H1 (cell line): ENCODE results near the gene BMERB1. TPM values are rescaled to one million over a fixed set of nuclear protein-coding genes. Genes with fewer than 3 reads are reported as not detected.

Experiments
- CTCF ChIA-PET: fragments of 300-600 bp; sonication (Branson Sonifier 250); formaldehyde crosslinking; loops from one replicate; lab custom pipeline; 2021; ENCODE audit not compliant: partially characterized antibody; lab: Charles Lee
- POLR2A ChIA-PET: fragments of 300-600 bp; sonication (Branson Sonifier 250); formaldehyde crosslinking; loops from one replicate; lab custom pipeline; 2021; ENCODE audit warnings: inconsistent platforms; ENCODE audit not compliant: partially characterized antibody; lab: Charles Lee
- DNase-seq, 2 experiments: peaks; one replicate each; pipeline versions ENCODE4 v3.0.0 to v3.0.0-alpha.2; 2010 to 2022; ENCODE audit warnings: low spot score in 2 of 2, low read depth in 1 of 2, mixed read lengths in 1 of 2
- FAIRE-seq: peaks from 2 replicates; lab custom pipeline; 2011; peaks lifted over from hg19 to GRCh38; lab: Jason Lieb, UNC
- H2AFZ ChIP-seq: 2 replicates; pipeline ENCODE4 v1.8.1; 2012; ENCODE audit warnings: low read length, inconsistent platforms
- H2AK5ac ChIP-seq: 2 replicates; pipeline ENCODE4 v1.6.1; 2013; ENCODE audit warnings: low read depth, low read length
- H2BK120ac ChIP-seq: replicated peaks from 2 replicates; pipeline ENCODE3; 2013; ENCODE audit warnings: low read depth, low read length, inconsistent platforms
- H2BK12ac ChIP-seq: 2 replicates; pipeline ENCODE4 v1.6.1; 2013; ENCODE audit warnings: low read depth, low read length
- H2BK15ac ChIP-seq: 2 replicates; pipeline ENCODE4 v1.6.1; 2013; ENCODE audit warnings: low read length
- H2BK20ac ChIP-seq: 2 replicates; pipeline ENCODE4 v1.6.1; 2013; ENCODE audit warnings: low read length
- H2BK5ac ChIP-seq: 2 replicates; pipeline ENCODE4 v1.6.1; 2013; ENCODE audit warnings: low read depth, low read length
- H3K14ac ChIP-seq: 2 replicates; pipeline ENCODE4 v1.6.1; 2013; ENCODE audit warnings: inconsistent platforms; ENCODE audit not compliant: insufficient read length
- H3K18ac ChIP-seq: 2 replicates; pipeline ENCODE4 v1.6.1; 2013; ENCODE audit warnings: low read length; ENCODE audit errors: extremely low read depth
- H3K23ac ChIP-seq: 2 replicates; pipeline ENCODE4 v1.6.1; 2013; ENCODE audit warnings: inconsistent platforms; ENCODE audit not compliant: insufficient read length
- H3K23me2 ChIP-seq: 2 replicates; pipeline ENCODE4 v1.6.1; 2013; ENCODE audit warnings: low read depth, low read length
- H3K27ac ChIP-seq: 2 replicates; pipeline ENCODE4 v1.6.1; 2011; ENCODE audit warnings: low read depth, low read length, inconsistent platforms
- H3K27me3 ChIP-seq, 4 experiments: replicated peaks in 1 of 4; 1 replicate in 1 of 4; 2 replicates in 3 of 4; pipeline versions ENCODE4 v1.6.1 to v1.8.1; 2011 to 2013; ENCODE audit warnings: low read length in 3 of 4, mild to moderate bottlenecking in 3 of 4, inconsistent platforms in 2 of 4, mixed read lengths in 2 of 4, moderate library complexity in 1 of 4; ENCODE audit not compliant: control insufficient read depth in 3 of 4, insufficient read depth in 3 of 4; ENCODE audit errors: extremely low read depth in 1 of 4
- H3K36me3 ChIP-seq, 4 experiments: 2 replicates each; pipeline versions ENCODE4 v1.6.1 to v1.8.1; 2011 to 2013; ENCODE audit warnings: mild to moderate bottlenecking in 4 of 4, low read length in 3 of 4, moderate library complexity in 2 of 4, control low read depth in 1 of 4, inconsistent platforms in 1 of 4; ENCODE audit not compliant: insufficient read depth in 4 of 4, control insufficient read depth in 2 of 4
- H3K4ac ChIP-seq: replicated peaks from 2 replicates; pipeline ENCODE3; 2013; ENCODE audit warnings: low read length, low read depth, mixed read lengths, inconsistent platforms; ENCODE audit not compliant: insufficient read length
- H3K4me1 ChIP-seq, 4 experiments: replicated peaks in 1 of 4; 1 replicate in 1 of 4; 2 replicates in 3 of 4; pipeline versions ENCODE4 v1.6.1 to v1.8.1; 2011 to 2013; ENCODE audit warnings: low read length in 3 of 4, inconsistent platforms in 2 of 4, mixed read lengths in 1 of 4; ENCODE audit not compliant: insufficient read depth in 4 of 4, control insufficient read depth in 3 of 4
- H3K4me2 ChIP-seq, 2 experiments: 2 replicates each; pipeline versions ENCODE4 v1.6.1 to v1.8.1; 2011 to 2013; ENCODE audit warnings: low read depth in 2 of 2, low read length in 2 of 2, control low read depth in 1 of 2, inconsistent platforms in 1 of 2, mild to moderate bottlenecking in 1 of 2; ENCODE audit not compliant: insufficient read depth in 1 of 2
- H3K4me3 ChIP-seq, 4 experiments: fragments of 200-600, 300-600 bp in 1 of 4; sonication (generic), shearing (Covaris generic), sonication (Bioruptor Twin) in 1 of 4; 2 replicates each; pipeline versions ENCODE4 v1.5.1 to v1.8.1; 2011 to 2016; ENCODE audit warnings: low read length in 4 of 4, low read depth in 3 of 4, control low read depth in 2 of 4, inconsistent platforms in 2 of 4, mild to moderate bottlenecking in 2 of 4, mixed read lengths in 1 of 4, moderate library complexity in 1 of 4; ENCODE audit not compliant: insufficient read depth in 2 of 4; ENCODE audit errors: extremely low read depth in 1 of 4
- H3K56ac ChIP-seq: replicated peaks from 2 replicates; pipeline ENCODE3; 2013; ENCODE audit warnings: low read depth, mild to moderate bottlenecking, mixed read lengths, low read length, inconsistent platforms; ENCODE audit not compliant: insufficient read length
- H3K79me1 ChIP-seq: 2 replicates; pipeline ENCODE4 v1.6.1; 2013; ENCODE audit warnings: low read depth, low read length, control low read depth
- H3K79me2 ChIP-seq, 2 experiments: 2 replicates each; pipeline versions ENCODE4 v1.6.1 to v1.8.1; 2012 to 2013; ENCODE audit warnings: low read length in 2 of 2, mild to moderate bottlenecking in 2 of 2, inconsistent platforms in 1 of 2; ENCODE audit not compliant: insufficient read depth in 2 of 2, control insufficient read depth in 1 of 2
- H3K9ac ChIP-seq, 4 experiments: replicated peaks in 1 of 4; 1 replicate in 1 of 4; 2 replicates in 3 of 4; pipeline versions ENCODE4 v1.6.1 to v1.8.1; 2011 to 2013; ENCODE audit warnings: low read depth in 3 of 4, low read length in 3 of 4, control low read depth in 2 of 4, mild to moderate bottlenecking in 2 of 4, moderate library complexity in 2 of 4, inconsistent platforms in 1 of 4; ENCODE audit errors: extremely low read depth in 1 of 4
- H3K9me3 ChIP-seq, 2 experiments: 2 replicates each; pipeline versions ENCODE4 v1.6.1 to v1.8.1; 2012 to 2013; ENCODE audit warnings: mild to moderate bottlenecking in 2 of 2, moderate library complexity in 2 of 2, control low read depth in 1 of 2, inconsistent platforms in 1 of 2, low read depth in 1 of 2, low read length in 1 of 2, mixed read lengths in 1 of 2; ENCODE audit not compliant: insufficient read depth in 2 of 2
- H4K20me1 ChIP-seq, 2 experiments: replicated peaks in 1 of 2; 2 replicates each; pipeline versions ENCODE3 to v1.8.1; 2011 to 2013; ENCODE audit warnings: inconsistent platforms in 2 of 2, low read length in 2 of 2, mild to moderate bottlenecking in 1 of 2; ENCODE audit not compliant: insufficient read depth in 2 of 2, control insufficient read depth in 1 of 2
- H4K5ac ChIP-seq: 2 replicates; pipeline ENCODE4 v1.6.1; 2013; ENCODE audit warnings: low read length, low read depth, mixed read lengths, inconsistent platforms; ENCODE audit not compliant: insufficient read length
- H4K8ac ChIP-seq: 2 replicates; pipeline ENCODE4 v1.8.0; 2013; ENCODE audit warnings: mild to moderate bottlenecking, moderate library complexity, low read length, inconsistent platforms; ENCODE audit not compliant: insufficient read depth; ENCODE audit errors: extremely low read depth
- H4K91ac ChIP-seq: replicated peaks from 2 replicates; pipeline ENCODE3; 2013; ENCODE audit warnings: low read length, mixed read lengths, inconsistent platforms; ENCODE audit not compliant: insufficient read length
- CEBPB ChIP-seq: IDR thresholded peaks from 2 replicates; pipeline ENCODE4 v1.6.1; 2012; ENCODE audit warnings: low read depth, low read length
- JUN ChIP-seq: IDR thresholded peaks from 2 replicates; pipeline ENCODE4 v1.6.1; 2011; ENCODE audit warnings: low read depth, mild to moderate bottlenecking, improper control_type of control experiment, low read length
- KDM1A ChIP-seq: fragments of 200-600, 300-600 bp; sonication (generic); IDR thresholded peaks from 2 replicates; pipeline ENCODE4 v1.7.1; 2016; ENCODE audit warnings: mild to moderate bottlenecking, low read length, borderline replicate concordance
- WGBS, 2 experiments: shearing (Covaris generic) in 1 of 2; methylation state at CpG; one replicate each; pipeline versions ENCODE4 v1.1.6 to v1.1.7; 2013 to 2015; ENCODE audit warnings: low lambda C conversion rate in 2 of 2, mixed read lengths in 2 of 2, inconsistent platforms in 1 of 2, low coverage in 1 of 2, missing lambda C conversion rate in 1 of 2; ENCODE audit not compliant: insufficient replicate concordance in 2 of 2, insufficient coverage in 1 of 2, insufficient read length in 1 of 2; ENCODE audit errors: extremely low coverage in 1 of 2, missing lambda C conversion rate in 1 of 2; 5-methylcytosine and 5-hydroxymethylcytosine counted together
- polyA plus RNA-seq, 7 experiments: library from polyadenylated mRNA; depleted of rRNA in 3 of 7; stranded (reverse) in 5 of 7; unstranded in 2 of 7; fragments of >200 nt in 5 of 7; fragments of 200-250 nt in 2 of 7; gene quantifications; 1 replicate in 5 of 7; 2 replicates in 1 of 7; 4 replicates in 1 of 7; pipeline versions ENCODE4 v1.2.1 to v1.2.3, GENCODE V29; 2011 to 2013; ENCODE audit warnings: missing spikeins in 2 of 7, mixed read lengths in 2 of 7
- total RNA-seq: library from RNA; stranded (reverse); fragmentation: NEBNext Ultra II Directional; extraction: Animal tissue kit (Norgen Biotek cat#: 25700); gene quantifications from 2 replicates; pipeline ENCODE4 v1.2.1, GENCODE V29; 2021

Gene BMERB1
- total and polyA plus RNA-seq, 2 of the 8 experiments (the other 6 are each of a cell fraction or from before 2014, with no cell fraction given) = 23.5 to 27.1 TPM

DNA sequence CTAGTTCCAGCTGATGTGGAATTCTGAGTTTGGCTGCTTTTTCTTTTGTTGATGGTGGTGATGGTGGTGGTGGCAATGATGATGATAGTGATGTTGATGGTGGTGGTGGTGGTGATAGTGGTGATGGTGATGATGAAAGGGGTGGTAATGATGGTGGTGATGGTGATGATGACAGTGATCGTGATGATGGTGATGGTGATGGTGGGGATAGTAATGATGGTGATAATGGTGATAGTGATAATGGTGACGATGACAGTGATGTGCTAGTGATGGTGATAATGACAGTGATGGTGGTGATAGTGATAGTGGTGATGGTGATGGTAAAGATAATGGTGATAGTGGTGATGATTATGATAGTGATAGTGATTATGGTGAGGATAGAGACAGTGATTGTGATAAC is 61.5 kb downstream of the BMERB1 start:
- Histone ChIP-seq H2BK12ac (no peak overlapping the region), H3K9ac (no peak overlapping the region), H3K36me3 (no peaks in the 10 kb centered on the region), H2AFZ (no peak overlapping the region), H3K4me2 (no peak overlapping the region), H3K23me2 (peaks cover 4% of the 10 kb centered on the region; the same call in 1 of the 2 replicates), H4K91ac (no peak overlapping the region), H4K20me1 (peaks cover 0 to 4% of the 10 kb centered on the region in 2 experiments), H3K9me3 (no peaks in the 10 kb centered on the region; a peak in 1 of 4 replicates), H3K14ac (no peak overlapping the region), H3K56ac (peak overlapping the region; percentile 27), H2BK20ac (no peak overlapping the region), H2BK5ac (no peak overlapping the region), H3K79me2 (no peaks in the 10 kb centered on the region; a peak in 1 of 4 replicates), H4K8ac (no peak overlapping the region), H3K27ac (no peak overlapping the region), H3K4ac (no peak overlapping the region), H4K5ac (no peak overlapping the region), H3K18ac (no peak overlapping the region)
- 100% methylated on average over 2 of the region's 2 CpGs; no CpG with 5 or more reads in 1 of the 2 experiments for WGBS, 2 experiments
- no peak for DNase-seq
- POLR2A ChIA-PET = interaction anchor here (0.6 kb wide), 1 partner anchor 19 kb away, joined by 3 read pairs; no protein-coding TSS in a partner anchor
- TF ChIP-seq CEBPB (no peak), JUN (no peak), KDM1A (no peak)
- TF ChIP-seq, all 59 proteins: peak for 0
- Histone ChIP-seq H3K23ac (no peak overlapping the region), H3K4me3 (no peak overlapping the region), H2AK5ac (no peak overlapping the region; the same call in 1 of the 2 replicates), H3K4me1 (peaks cover 0 to 3% (median 0%) of the 10 kb centered on the region in 4 experiments; a peak in 1 of 7 replicates), H3K79me1 (no peaks in the 10 kb centered on the region), H3K27me3 (no peaks in the 10 kb centered on the region), H2BK120ac (no peak overlapping the region), H2BK15ac (no peak overlapping the region)
- CTCF ChIA-PET = interaction anchor here (0.6 kb wide), 1 partner anchor 50 kb away, joined by 3 read pairs; no protein-coding TSS in a partner anchor
- FAIRE-seq = no peak
